ENCODE measurements around the gene SERPINB3. TPM values are rescaled to one million over a fixed set of nuclear protein-coding genes. Genes with fewer than 3 reads are reported as not detected.

SERPINB3 gene
- total RNA-seq, 4 donors from 2014 or later = not detected

DNA sequence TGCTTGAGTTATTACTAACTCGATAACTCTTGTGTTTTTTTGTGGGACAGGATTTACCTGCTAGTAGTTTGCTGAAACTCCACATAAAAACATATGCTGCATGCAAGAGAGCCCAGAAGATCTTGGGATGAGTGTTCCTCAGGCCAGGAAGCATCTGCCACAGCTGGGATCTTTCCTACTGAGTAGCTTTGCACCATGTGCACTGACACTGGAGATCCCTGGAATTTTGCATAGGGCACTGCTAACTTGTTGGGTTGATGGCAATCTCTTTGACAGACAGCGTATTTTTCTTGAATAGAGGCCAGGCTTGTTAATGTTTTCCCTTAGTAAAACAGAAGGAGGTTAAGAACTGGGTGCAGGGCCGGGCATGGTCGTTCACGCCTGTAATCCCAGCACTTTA lies 40.3 kb upstream of the SERPINB3 start:
- in situ Hi-C loops (cut with MboI; ENCODE audit: low pct_ligation_motif_present in 1 of 4, low pct_unique_long_range_greater_than_20kb in 1 of 4, low sequenced_read_pairs in 3 of 4) = no loop called here
- 7 to 53% methylated on average over 3 to 5 of the region's 5 CpGs for WGBS, 2 donors (ENCODE audit: low coverage in 1 of 2)

DNA sequence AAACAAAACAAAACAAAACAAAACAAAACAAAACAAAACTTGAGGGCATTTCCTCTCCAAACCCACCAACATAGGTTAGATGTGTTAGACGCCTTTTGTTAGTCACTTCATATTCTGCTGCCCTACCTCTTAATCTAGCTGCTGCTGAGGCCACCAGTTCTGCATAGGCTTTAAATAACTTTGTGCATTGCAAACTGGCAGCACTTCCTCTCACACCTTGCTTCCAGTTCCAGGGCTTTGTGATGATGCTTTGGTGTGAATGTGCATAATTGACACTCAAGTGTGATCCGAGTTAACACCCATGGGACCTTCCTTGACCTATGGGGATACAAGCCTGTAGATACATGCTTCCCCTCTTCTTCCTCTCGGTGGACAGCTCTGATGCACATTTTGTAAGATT lies 38.8 kb upstream of the SERPINB3 start:
- in situ Hi-C loops (cut with MboI; ENCODE audit: low pct_ligation_motif_present in 1 of 4, low pct_unique_long_range_greater_than_20kb in 1 of 4, low sequenced_read_pairs in 3 of 4) (no loop called here), intact Hi-C loops (cut with DNase I; ENCODE audit: low total_unique reads) (no loop called here)
- Histone ChIP-seq H3K9me3 (no peaks in the 10 kb centered on the region), H3K27me3 (no peaks in the 10 kb centered on the region), H3K36me3 (no peaks in the 10 kb centered on the region), H3K4me1 (peaks cover 0 to 3% (median 0%) of the 10 kb centered on the region in 4 donors), H3K27ac (no peak overlapping the region), H3K4me3 (no peak overlapping the region)
- 58 to 66% methylated on average over 3 of the region's 3 CpGs for WGBS, 2 donors (ENCODE audit: low coverage in 1 of 2)
- TF ChIP-seq POLR2AphosphoS5 (IDR thresholded peaks at IDR 0.05) (no peak), EP300 (IDR thresholded peaks at IDR 0.05; ENCODE audit: low read depth) (no peak), POLR2A (IDR thresholded peaks at IDR 0.05) (no peak)
- TF ChIP-seq, protein P1, sequence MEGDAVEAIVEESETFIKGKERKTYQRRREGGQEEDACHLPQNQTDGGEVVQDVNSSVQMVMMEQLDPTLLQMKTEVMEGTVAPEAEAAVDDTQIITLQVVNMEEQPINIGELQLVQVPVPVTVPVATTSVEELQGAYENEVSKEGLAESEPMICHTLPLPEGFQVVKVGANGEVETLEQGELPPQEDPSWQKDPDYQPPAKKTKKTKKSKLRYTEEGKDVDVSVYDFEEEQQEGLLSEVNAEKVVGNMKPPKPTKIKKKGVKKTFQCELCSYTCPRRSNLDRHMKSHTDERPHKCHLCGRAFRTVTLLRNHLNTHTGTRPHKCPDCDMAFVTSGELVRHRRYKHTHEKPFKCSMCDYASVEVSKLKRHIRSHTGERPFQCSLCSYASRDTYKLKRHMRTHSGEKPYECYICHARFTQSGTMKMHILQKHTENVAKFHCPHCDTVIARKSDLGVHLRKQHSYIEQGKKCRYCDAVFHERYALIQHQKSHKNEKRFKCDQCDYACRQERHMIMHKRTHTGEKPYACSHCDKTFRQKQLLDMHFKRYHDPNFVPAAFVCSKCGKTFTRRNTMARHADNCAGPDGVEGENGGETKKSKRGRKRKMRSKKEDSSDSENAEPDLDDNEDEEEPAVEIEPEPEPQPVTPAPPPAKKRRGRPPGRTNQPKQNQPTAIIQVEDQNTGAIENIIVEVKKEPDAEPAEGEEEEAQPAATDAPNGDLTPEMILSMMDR (IDR thresholded peaks at IDR 0.05) = no peak
- DNase-seq = no peak

More for the DNA sequence above, 40.3 kb upstream of the SERPINB3 start:
- intact Hi-C loops (cut with DNase I; ENCODE audit: low total_unique reads) = no loop called here
- Histone ChIP-seq H3K27me3 (no peaks in the 10 kb centered on the region), H3K4me1 (peaks cover 0 to 3% (median 0%) of the 10 kb centered on the region in 4 donors), H3K9me3 (no peaks in the 10 kb centered on the region), H3K4me3 (no peak overlapping the region), H3K36me3 (no peaks in the 10 kb centered on the region), H3K27ac (no peak overlapping the region)
- no peak for DNase-seq
- no peak for TF ChIP-seq POLR2A (IDR thresholded peaks at IDR 0.05)
- TF ChIP-seq, protein P1 (IDR thresholded peaks at IDR 0.05) = no peak
- no peak for TF ChIP-seq POLR2AphosphoS5 (IDR thresholded peaks at IDR 0.05)
- TF ChIP-seq EP300 (IDR thresholded peaks at IDR 0.05; ENCODE audit: low read depth) = no peak

DNA sequence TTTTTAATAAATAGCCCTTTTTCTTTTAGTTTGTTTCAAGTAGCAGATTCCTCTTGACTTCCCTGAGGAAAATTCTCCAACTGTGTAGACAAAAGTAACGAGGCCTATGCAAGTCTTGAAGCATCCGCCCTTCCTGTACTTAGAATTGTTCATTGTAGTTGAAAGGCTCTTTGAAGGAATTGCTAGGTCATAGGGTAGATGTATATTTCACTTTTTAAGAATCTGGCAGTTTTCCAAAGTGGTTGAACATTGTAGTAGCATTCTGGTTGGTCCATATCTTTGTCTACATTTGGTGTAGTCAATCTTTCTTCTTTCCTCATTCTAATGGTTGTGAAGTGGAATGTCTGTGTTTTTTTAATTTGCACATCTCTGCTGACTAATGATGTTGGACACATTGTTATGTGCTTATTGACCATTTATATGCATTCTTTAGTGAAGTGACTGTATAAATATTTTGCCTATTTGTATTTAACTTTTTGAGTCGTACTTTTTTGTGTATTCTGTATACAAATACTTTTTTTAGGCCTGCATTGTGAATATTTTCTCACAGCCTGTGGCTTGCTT lies 35.5 kb upstream of the SERPINB3 start:
- TF ChIP-seq POLR2A (IDR thresholded peaks at IDR 0.05) (no peak), POLR2AphosphoS5 (IDR thresholded peaks at IDR 0.05) (no peak), EP300 (IDR thresholded peaks at IDR 0.05; ENCODE audit: low read depth) (no peak)
- TF ChIP-seq, protein P1 (IDR thresholded peaks at IDR 0.05) = no peak
- in situ Hi-C loops (cut with MboI; ENCODE audit: low pct_ligation_motif_present in 1 of 4, low pct_unique_long_range_greater_than_20kb in 1 of 4, low sequenced_read_pairs in 3 of 4) (no loop called here), intact Hi-C loops (cut with DNase I; ENCODE audit: low total_unique reads) (no loop called here)
- Histone ChIP-seq H3K4me3 (no peak overlapping the region), H3K27me3 (no peaks in the 10 kb centered on the region), H3K4me1 (no peaks in the 10 kb centered on the region), H3K27ac (no peak overlapping the region), H3K9me3 (no peaks in the 10 kb centered on the region), H3K36me3 (no peaks in the 10 kb centered on the region)
- 49 to 54% methylated on average over 2 to 3 of the region's 3 CpGs for WGBS, 2 donors (ENCODE audit: low coverage in 1 of 2)
- DNase-seq = no peak

DNA sequence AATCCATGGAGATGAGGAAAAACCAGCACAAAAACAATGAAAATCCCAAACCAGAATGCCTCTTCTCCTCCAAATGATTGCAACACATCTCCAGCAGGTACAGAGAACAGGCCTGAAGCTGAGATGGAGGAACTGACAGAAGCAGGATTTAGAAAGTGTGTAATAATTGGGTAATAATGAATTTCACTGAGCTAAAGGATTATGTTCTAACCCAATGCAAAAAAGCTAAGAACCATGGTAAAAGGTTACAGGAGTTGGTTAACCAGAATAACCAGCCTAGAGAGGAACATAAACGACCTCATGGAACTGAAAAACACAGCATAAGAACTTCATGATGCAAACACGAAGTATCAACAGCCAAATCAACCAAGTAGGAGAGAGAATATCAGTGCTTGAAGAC lies 27.4 kb upstream of the SERPINB3 start:
- in situ Hi-C loops (cut with MboI; ENCODE audit: low pct_ligation_motif_present in 1 of 4, low pct_unique_long_range_greater_than_20kb in 1 of 4, low sequenced_read_pairs in 3 of 4) (no loop called here), intact Hi-C loops (cut with DNase I; ENCODE audit: low total_unique reads) (no loop called here)
- DNase-seq = no peak
- H3K27ac ChIP-seq = no peak overlapping the region
- 47 to 53% methylated on average over 2 of the region's 2 CpGs for WGBS, 2 donors (ENCODE audit: low coverage in 1 of 2)
- no peaks in the 10 kb centered on the region for H3K27me3 ChIP-seq
- H3K36me3 ChIP-seq = no peaks in the 10 kb centered on the region
- H3K9me3 ChIP-seq = no peaks in the 10 kb centered on the region
- H3K4me3 ChIP-seq = no peak overlapping the region
- no peaks in the 10 kb centered on the region for H3K4me1 ChIP-seq
- no peak for TF ChIP-seq POLR2A (IDR thresholded peaks at IDR 0.05)
- no peak for TF ChIP-seq POLR2AphosphoS5 (IDR thresholded peaks at IDR 0.05)
- TF ChIP-seq EP300 (IDR thresholded peaks at IDR 0.05; ENCODE audit: low read depth) = no peak
- TF ChIP-seq, protein P1 (IDR thresholded peaks at IDR 0.05) = no peak

Measured in transverse colon (tissue), 4 donors.